Measurements from ENCODE around the gene GRIN2C. TPM values are rescaled to one million over a fixed set of nuclear protein-coding genes. Genes with fewer than 3 reads are reported as not detected.

The GRIN2C gene
- total and polyA plus RNA-seq, 2 donors (not counting 3 experiments of a cell fraction or from before 2014, with no cell fraction given): 0.04 to 0.60 TPM

GRCh38 chr17:74868908-74869255 is 9.2 kb upstream of the GRIN2C start:
- POLR2A ChIA-PET: no interaction called here
- CTCF ChIA-PET: interaction anchor here (0.6 to 14.2 kb wide), 6 partner anchors 8 to 124 kb away, joined by 3 to 325 read pairs (median 4); partner anchors contain the start of genes GRIN2C and NAT9
- H3K4me3 ChIP-seq (replicated peaks in 1 of 3; ENCODE audit: insufficient read depth in 1 of 3, low read depth in 1 of 3, low read length in 3 of 3): no peak overlapping the region
- no peaks in the 10 kb centered on the region for H4K20me1 ChIP-seq (replicated peaks; ENCODE audit: control insufficient read depth, extremely low read depth, insufficient read depth, low read length)
- TF ChIP-seq JUN (IDR thresholded peaks at IDR 0.05; ENCODE audit: borderline replicate concordance, insufficient read depth, insufficient read length, low read depth): no peak
- no peak for TF ChIP-seq CTCF (IDR thresholded peaks at IDR 0.05; ENCODE audit: extremely low read depth in 1 of 2, insufficient read depth in 1 of 2, low read depth in 1 of 2, low read length in 2 of 2)
- TF ChIP-seq MYC (IDR thresholded peaks at IDR 0.05; ENCODE audit: low read depth, low read length): no peak
- TF ChIP-seq EZH2 (IDR thresholded peaks at IDR 0.05; ENCODE audit: borderline replicate concordance, low read depth, low read length, severe bottlenecking): no peak
- TF ChIP-seq, protein P1, sequence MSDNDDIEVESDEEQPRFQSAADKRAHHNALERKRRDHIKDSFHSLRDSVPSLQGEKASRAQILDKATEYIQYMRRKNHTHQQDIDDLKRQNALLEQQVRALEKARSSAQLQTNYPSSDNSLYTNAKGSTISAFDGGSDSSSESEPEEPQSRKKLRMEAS (IDR thresholded peaks at IDR 0.05; ENCODE audit: insufficient read depth, insufficient read length): no peak
- TF ChIP-seq FOS (IDR thresholded peaks at IDR 0.05; ENCODE audit: borderline replicate concordance, insufficient read depth, low read length): no peak
- no peak for TF ChIP-seq POLR2AphosphoS5 (IDR thresholded peaks at IDR 0.05; ENCODE audit: insufficient read depth, low read depth, low read length)
- no peak for TF ChIP-seq POLR2A (IDR thresholded peaks at IDR 0.05; ENCODE audit: low read depth, low read length)
- TF ChIP-seq GATA2 (IDR thresholded peaks at IDR 0.05; ENCODE audit: insufficient read depth, insufficient read length, low read depth, low read length): no peak
- no peak overlapping the region for H3K9ac ChIP-seq (replicated peaks; ENCODE audit: extremely low read depth, insufficient read depth, low read length)
- no peaks in the 10 kb centered on the region for H3K79me2 ChIP-seq (ENCODE audit: control insufficient read depth, insufficient read depth, low read length)
- intact Hi-C loops (cut with micrococcal nuclease): no loop called here
- no peaks in the 10 kb centered on the region for H3K36me3 ChIP-seq (ENCODE audit: control insufficient read depth in 2 of 2, extremely low read depth in 1 of 2, insufficient read depth in 2 of 2, low read length in 2 of 2)
- BruUV-seq (replicated peaks): no TSS peak
- DNase-seq (ENCODE audit: low read depth, low spot score) (no peak), FAIRE-seq (no peak)
- no peak overlapping the region for H2AFZ ChIP-seq (ENCODE audit: low read depth, low read length)
- dilution Hi-C loops (cut with MboI; ENCODE audit: extremely low pct_ligation_motif_present, low sequenced_read_pairs): no loop called here
- peaks cover 23% of the 10 kb centered on the region for H3K4me1 ChIP-seq (ENCODE audit: control insufficient read depth, extremely low read depth, insufficient read depth, low read length)
- no peaks in the 10 kb centered on the region for H3K27me3 ChIP-seq (ENCODE audit: control insufficient read depth in 2 of 2, insufficient read depth in 2 of 2, low read length in 2 of 2)
- no peak overlapping the region for H3K27ac ChIP-seq (ENCODE audit: insufficient read depth, low read depth, low read length)
- no peaks in the 10 kb centered on the region for H3K9me1 ChIP-seq (replicated peaks; ENCODE audit: control insufficient read depth, extremely low read depth, insufficient read depth, low read length)
- no peak overlapping the region for H3K4me2 ChIP-seq (ENCODE audit: insufficient read depth, low read length)
- H3K9me3 ChIP-seq (replicated peaks; ENCODE audit: control insufficient read depth, insufficient read depth, low read length): no peaks in the 10 kb centered on the region
